ENCODE data around the gene ATG14.
"Not testable (repeated sequence)": the region's sequence is repeated elsewhere in the genome, so short reads cannot be mapped to it uniquely, and the experiment has no call there.

DNA sequence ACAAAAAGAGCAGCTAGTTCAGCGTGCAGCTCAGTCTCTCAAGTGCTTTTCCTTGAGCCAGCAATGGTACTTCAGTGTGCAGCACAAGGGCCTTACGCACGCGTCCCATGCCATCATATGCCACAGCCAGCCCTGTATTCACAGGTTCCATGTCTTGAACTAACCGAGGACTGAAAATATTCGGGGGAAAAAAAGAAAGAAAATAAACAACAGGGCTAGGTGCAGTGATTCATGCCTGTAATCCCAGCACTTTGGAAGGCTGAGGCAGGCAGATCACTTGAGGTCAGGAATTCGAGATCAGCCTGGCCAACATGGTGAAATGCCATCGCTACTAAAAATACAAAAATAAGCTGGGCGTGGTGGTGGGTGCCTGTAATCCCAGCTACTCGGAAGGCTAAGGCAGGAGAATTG lies 28.6 kb downstream of the ATG14 start:
- TF ChIP-seq YY1 (IDR thresholded peaks at IDR 0.05; ENCODE audit: insufficient read depth, insufficient read length); ZNF274 (IDR thresholded peaks at IDR 0.05; ENCODE audit: low read depth, low read length): not testable (repeated sequence)

All from NT2/D1 (cell line).